ENCODE measurements around the gene SNUPN.

The SNUPN gene

DNA sequence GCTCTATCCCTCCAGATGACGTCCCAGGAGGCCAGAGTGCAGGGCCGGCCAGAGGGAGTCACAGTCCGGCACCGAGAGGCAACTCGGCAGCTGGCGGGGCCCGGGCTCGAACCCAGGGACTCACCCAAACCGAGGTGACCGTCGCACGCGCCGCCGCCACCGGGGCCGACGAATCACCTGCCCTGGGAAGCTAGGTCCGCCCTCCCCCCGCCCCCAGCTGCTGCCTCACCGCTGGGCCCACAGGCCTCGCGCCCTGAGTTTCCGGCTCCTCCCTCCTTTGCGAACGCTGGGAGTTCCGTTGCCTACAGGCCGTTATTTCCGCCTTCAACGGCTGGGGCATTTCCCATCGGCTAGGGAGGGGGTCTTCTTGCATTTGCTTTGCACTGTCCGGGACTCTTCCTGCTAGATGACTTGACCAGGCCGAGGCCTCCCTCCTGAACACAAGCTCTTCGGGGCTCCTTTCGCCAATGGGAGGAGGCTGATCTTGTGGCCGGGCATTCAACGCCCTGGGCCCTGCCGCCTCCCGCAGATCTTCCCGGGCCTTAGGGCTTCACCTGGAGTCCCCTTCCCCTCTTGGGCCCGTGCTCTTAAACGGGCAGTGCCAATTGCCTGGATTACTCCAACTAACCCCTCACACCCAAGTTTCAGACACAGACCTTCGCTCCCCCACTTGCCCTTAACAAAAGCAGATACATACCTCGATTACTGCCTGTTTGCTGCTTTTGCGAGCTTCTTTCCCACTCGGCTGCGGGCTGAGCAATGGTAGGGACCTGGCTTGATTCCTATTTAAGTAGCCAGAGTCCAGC lies at the start of gene SNUPN:
Gene SNUPN (minus strand): TSS at position 184 of the 806 bp plus-strand sequence. CDS start 4,674 bp downstream, outside the sequence.
- H3K4me3 ChIP-seq (ENCODE audit: low read length): peak within 1 kb of the TSS; percentile 71
- DNase-seq (ENCODE audit: low read depth): peak; percentile 61
- TF ChIP-seq, protein P1, sequence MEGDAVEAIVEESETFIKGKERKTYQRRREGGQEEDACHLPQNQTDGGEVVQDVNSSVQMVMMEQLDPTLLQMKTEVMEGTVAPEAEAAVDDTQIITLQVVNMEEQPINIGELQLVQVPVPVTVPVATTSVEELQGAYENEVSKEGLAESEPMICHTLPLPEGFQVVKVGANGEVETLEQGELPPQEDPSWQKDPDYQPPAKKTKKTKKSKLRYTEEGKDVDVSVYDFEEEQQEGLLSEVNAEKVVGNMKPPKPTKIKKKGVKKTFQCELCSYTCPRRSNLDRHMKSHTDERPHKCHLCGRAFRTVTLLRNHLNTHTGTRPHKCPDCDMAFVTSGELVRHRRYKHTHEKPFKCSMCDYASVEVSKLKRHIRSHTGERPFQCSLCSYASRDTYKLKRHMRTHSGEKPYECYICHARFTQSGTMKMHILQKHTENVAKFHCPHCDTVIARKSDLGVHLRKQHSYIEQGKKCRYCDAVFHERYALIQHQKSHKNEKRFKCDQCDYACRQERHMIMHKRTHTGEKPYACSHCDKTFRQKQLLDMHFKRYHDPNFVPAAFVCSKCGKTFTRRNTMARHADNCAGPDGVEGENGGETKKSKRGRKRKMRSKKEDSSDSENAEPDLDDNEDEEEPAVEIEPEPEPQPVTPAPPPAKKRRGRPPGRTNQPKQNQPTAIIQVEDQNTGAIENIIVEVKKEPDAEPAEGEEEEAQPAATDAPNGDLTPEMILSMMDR (conservative IDR thresholded peaks at IDR 0.05; ENCODE audit: low read depth, low read length): no peak

DNA sequence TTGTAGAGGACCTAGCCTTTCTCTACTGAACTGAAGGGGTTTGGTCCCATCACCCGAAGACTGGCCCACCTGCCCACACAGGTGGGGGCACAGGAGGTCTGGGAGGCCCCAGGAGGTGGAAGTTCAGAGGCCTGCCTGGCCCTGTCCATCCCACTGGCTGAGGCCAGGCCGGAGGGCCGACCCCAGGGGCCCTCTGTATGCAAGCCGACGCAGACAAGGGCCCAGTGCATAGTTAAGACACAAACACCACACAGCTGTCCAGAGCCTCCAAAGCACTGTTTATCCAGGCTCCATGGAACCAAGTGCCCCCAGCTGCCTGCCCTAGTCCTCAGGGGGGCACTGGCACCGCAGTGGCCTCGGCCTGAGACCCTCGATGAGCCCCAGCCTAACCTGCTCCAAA lies 48.8 kb upstream of the SNUPN start:
- H3K4me3 ChIP-seq (ENCODE audit: low read length): no peak overlapping the region
- TF ChIP-seq, protein P1 (conservative IDR thresholded peaks at IDR 0.05; ENCODE audit: low read depth, low read length): no peak
- no peak for DNase-seq (ENCODE audit: low read depth)

DNA sequence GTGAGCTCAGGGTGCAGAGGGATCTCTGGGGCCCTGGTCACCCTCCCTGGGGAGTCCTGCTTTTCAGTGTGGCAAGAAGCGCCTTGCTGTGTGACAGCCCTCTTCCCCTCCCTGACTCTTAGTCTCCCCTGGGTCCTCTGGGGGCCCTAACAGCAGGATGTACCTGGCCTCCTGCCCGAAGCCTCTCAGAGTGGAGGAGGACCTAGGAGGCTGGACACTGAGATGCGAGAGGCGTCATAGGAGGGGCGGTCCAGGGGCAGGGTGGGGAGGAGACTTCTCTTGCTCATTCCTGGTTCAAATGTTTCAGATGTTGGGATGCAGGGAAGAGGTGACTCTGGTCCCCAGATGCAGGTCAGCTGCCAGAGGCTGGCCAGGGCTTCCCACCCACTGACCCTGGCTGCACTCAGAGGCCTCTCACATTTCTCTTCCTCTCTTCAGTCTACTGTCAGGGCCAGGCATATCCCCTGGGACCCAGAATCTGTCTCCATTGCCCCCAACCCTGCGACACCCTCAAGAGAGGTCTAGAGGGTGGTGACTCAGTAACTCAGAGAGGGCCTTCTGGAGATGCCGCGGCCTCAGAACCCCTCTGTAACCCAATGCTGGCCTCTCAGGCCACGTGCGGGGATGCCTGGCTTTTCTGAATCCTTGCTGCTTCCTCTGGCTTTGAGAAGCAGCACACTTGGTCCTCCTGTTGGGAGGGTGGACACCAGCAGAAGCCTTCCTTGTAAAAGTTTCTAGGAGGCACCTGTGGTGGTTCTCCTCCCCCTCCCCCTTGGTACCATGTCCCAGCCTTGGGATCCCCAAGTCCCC lies 48.1 kb upstream of the SNUPN start:
- no peak overlapping the region for H3K4me3 ChIP-seq (ENCODE audit: low read length)
- TF ChIP-seq, protein P1 (conservative IDR thresholded peaks at IDR 0.05; ENCODE audit: low read depth, low read length): no peak
- peak; percentile 61 for DNase-seq (ENCODE audit: low read depth)

DNA sequence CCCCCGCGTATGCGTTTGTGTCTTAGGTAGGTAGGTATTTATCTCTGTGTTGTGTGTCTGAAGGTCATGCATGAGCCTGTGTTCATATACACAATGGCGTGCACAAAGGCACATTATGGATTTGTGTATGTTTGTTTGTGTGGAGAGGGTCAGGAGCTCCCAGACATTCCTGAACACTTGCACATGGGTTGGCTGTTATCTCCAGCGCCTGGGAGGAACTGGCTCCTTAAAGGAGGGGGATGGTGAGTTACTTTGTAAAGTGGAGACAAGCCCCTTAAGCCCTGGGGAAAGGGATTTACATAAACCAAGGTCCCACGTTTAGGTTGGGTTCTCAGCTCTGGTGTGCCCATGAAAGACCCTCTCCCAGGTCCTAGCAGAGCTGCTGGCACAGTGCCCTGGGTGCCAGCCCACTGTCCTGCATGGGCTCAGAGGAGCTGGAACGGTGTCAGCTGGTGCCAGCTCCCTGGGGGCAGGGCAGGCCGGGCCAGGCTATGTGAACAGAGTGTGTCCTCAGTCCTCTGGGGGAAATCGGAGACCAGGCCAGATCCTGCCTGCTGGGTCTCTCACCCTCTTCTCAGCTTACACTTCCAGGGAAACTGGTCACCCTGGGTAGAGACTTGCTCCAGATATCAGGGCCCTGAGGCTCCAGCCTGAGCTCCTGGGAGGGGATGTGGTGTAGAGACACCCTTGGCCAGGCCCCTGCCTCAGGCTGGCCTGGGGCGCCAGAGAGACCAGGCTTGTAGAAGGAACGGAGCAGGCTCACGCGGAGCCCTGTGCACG lies 47.3 kb upstream of the SNUPN start:
- TF ChIP-seq, protein P1 (conservative IDR thresholded peaks at IDR 0.05; ENCODE audit: low read depth, low read length): no peak
- H3K4me3 ChIP-seq (ENCODE audit: low read length): no peak overlapping the region
- DNase-seq (ENCODE audit: low read depth): peak; percentile 94

DNA sequence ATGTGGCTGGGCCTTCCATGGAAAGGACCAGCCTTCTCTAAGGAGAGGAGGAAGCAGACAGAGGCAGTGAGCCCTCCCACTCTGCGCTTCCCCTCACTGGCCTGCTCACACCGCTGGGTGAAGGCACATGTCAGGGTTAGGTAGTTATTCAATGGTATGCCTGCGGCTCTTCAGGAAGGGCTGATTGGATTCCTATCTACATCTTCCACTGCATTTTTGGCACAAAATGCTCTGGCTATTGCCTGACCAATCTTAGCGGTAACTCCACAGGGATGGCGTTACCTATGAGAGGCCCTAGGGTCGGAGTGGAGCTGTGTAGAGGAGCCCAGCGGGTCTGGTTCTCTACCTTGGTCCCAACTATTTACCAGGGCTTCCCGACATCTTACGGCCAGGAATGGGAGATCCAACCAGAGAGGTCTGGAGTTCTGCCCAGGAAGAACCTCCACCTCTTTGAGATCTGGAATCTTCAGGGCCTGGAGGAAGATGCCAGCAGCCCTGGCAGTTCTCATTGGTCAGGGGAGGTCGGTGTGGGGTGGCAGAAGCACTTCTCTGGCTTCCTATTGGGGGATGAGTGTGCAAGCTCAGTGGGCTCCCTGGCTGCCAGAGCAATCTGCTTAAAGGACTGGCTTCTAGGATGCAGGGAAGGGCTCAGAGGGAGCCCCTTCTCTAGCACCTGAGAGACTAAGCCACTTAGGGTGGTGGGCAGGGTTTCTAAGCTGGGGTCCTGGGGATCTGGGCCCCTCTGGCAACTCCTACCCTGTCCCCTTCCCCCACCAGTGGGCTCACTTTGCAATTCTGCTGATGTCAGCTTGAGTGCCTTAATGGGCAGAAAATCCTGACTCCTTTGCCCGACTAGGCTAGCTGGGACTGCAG lies 46.4 kb upstream of the SNUPN start:
- DNase-seq (ENCODE audit: low read depth): no peak
- no peak overlapping the region for H3K4me3 ChIP-seq (ENCODE audit: low read length)
- TF ChIP-seq, protein P1 (conservative IDR thresholded peaks at IDR 0.05; ENCODE audit: low read depth, low read length): no peak

DNA sequence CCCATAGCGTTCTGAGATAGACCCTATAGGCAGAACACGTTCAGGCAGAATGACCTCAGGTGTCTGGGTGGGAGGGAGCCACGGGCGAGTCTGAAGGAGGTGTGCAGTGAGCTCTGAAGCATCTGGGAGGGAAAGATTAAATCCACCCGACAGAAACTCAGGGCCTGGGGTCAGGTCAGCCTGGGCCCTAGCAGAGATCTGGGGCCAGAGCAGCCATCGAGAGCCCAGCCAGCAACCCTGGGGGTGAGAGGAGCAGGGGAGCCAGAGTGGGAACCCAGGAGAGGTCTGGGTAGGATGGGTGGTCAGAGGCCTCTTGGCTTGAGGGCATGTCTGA lies 44.3 kb upstream of the SNUPN start:
- TF ChIP-seq, protein P1 (conservative IDR thresholded peaks at IDR 0.05; ENCODE audit: low read depth, low read length): no peak
- DNase-seq (ENCODE audit: low read depth): no peak
- H3K4me3 ChIP-seq (ENCODE audit: low read length): no peak overlapping the region

All from retinal pigment epithelial cell (primary cell).